AG09319 (cell line): Measurements from ENCODE around the gene C16orf74.

ENCODE experiments used
- DNase-seq: peaks from one replicate; pipeline ENCODE4 v3.0.0-alpha.2; 2010; ENCODE audit warnings: low read depth; ENCODE audit errors: extremely low read depth
- CTCF ChIP-seq: IDR thresholded peaks from 2 replicates; pipeline ENCODE4 v1.5.1; 2011; ENCODE audit warnings: low read depth, mild to moderate bottlenecking, inconsistent platforms, low read length, moderate library complexity

Gene C16orf74

GRCh38 chr16:85733839-85734170 lies 17.1 kb downstream of the C16orf74 start:
- DNase-seq: no peak
- no peak for TF ChIP-seq CTCF

GRCh38 chr16:85733155-85733838 lies 17.6 kb downstream of the C16orf74 start:
- DNase-seq: no peak
- no peak for TF ChIP-seq CTCF

GRCh38 chr16:85731179-85731578 lies 19.7 kb downstream of the C16orf74 start:
- no peak for TF ChIP-seq CTCF
- DNase-seq: no peak

GRCh38 chr16:85730186-85730465 lies 20.8 kb downstream of the C16orf74 start:
- no peak for TF ChIP-seq CTCF
- no peak for DNase-seq

- no peak for TF ChIP-seq CTCF
- no peak for DNase-seq
These were observed 21.3 kb downstream of the C16orf74 start for GRCh38 chr16:85729452-85730185.

GRCh38 chr16:85728879-85729278 lies 22.0 kb downstream of the C16orf74 start:
- DNase-seq: no peak
- TF ChIP-seq CTCF: no peak; the same call in none of the 2 replicates

GRCh38 chr16:85724936-85725335 lies 26.0 kb downstream of the C16orf74 start:
- no peak for DNase-seq
- TF ChIP-seq CTCF: no peak
